Heart left ventricle (tissue), 13 donors: Measurements from ENCODE around the gene PHF20.

Experiments used
- CTCF ChIP-seq, 12 donors: fragments of 200-600 bp; sonication (generic) in 4 of 12; IDR thresholded peaks; one replicate each; pipeline versions ENCODE4 v1.5.0 to v1.8.0; 2018 to 2022; ENCODE audit warnings: antibody characterized with exemption in 12 of 12, mild to moderate bottlenecking in 5 of 12
- POLR2A ChIP-seq, 2 donors: fragments of 450-650 bp; IDR thresholded peaks; one replicate each; pipeline ENCODE4 v1.6.1; 2017; ENCODE audit warnings: antibody characterized with exemption in 2 of 2, mild to moderate bottlenecking in 2 of 2, moderate library complexity in 2 of 2
- donor health status: ischemic (EF 13 %, LVEDD 7.1; RV severe dilation, severe dysfunction).
- donor health status: DM: no; HTN: yes; CAD: no.
- donor health status: DM: no; HTN: no; CAD: no.
- donor health status: ischemic (EF 25% LVEDD 6.9; RV normal size, moderate dysfunction).
- donor health status: ischemic (EF 25% LVEDD 5.7; RV mildly dilated, moderate dysfunction).
- donor health status: ischemic (EF 35%, LVEDD 5.7; RV mildly dilated, moderate dysfunction).
- donor health status: nonischemic (EF 11% LVEDD 7.7; RV severe dilation, severe dysfunction).
- donor health status: DM: yes; HTN: yes; CAD: no.
- donor health status: PGD.
- donor health status: ischemic (EF 29% LVEDD 5.4; RV normal size, mild dysfunction).
- donor health status: nonischemic (EF 23%, LVEDD 6.1; RV moderate dilation, normal function).

DNA sequence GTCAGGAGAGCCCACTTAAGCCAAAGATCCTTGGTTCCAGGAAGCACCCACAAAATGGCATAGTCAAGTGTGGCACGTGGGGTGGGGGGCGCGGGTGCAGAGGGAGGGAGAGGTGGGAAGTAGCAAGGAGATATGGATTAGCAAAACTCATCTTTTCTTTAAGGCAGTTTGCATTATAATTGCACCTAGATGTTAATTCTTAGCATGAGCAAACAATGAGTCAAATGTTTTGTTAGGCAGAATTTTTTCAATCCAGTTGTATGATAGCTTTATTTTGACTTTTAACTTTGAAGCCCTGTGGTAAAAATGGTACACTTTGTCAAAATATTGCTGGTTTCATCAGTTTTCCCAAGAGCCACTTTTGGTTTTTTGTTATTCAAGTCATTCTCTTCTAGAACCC is 167.4 kb downstream of the PHF20 start:
- TF ChIP-seq CTCF (IDR thresholded peaks at IDR 0.05) (no peak), POLR2A (IDR thresholded peaks at IDR 0.05) (no peak)
